Vagina (tissue), 2 donors: ENCODE measurements around the gene STYXL1.

ENCODE experiments used
- CTCF ChIP-seq, 3 experiments: fragments of 450-650 bp in 2 of 3; fragments of 200-600 bp in 1 of 3; sonication (generic) in 1 of 3; IDR thresholded peaks; one replicate each; pipeline ENCODE4 v1.5.1; 2017 to 2019; ENCODE audit warnings: antibody characterized with exemption in 3 of 3, mild to moderate bottlenecking in 2 of 3, moderate library complexity in 2 of 3
- POLR2A ChIP-seq, 2 donors: fragments of 450-650 bp; IDR thresholded peaks; one replicate each; pipeline ENCODE4 v1.6.1; 2017; ENCODE audit warnings: antibody characterized with exemption in 2 of 2, mild to moderate bottlenecking in 2 of 2, moderate library complexity in 2 of 2
- POLR2AphosphoS5 ChIP-seq, 2 donors: sonication (generic); formaldehyde crosslinking; IDR thresholded peaks; one replicate each; pipeline ENCODE4 v1.9.0; 2017; ENCODE audit warnings: antibody characterized with exemption in 2 of 2, mild to moderate bottlenecking in 2 of 2, low read depth in 1 of 2; ENCODE audit not compliant: insufficient read depth in 1 of 2

GRCh38 chr7:76040126-76040525, 7.7 kb downstream of the STYXL1 start:
- no peak for TF ChIP-seq CTCF (IDR thresholded peaks at IDR 0.05)
- no peak for TF ChIP-seq POLR2A (IDR thresholded peaks at IDR 0.05)
- no peak for TF ChIP-seq POLR2AphosphoS5 (IDR thresholded peaks at IDR 0.05; ENCODE audit: insufficient read depth in 1 of 2, low read depth in 1 of 2)
